GM21515 (cell line): ENCODE measurements around the gene TTC29.
A peak's percentile ranks its signal among the peaks of the same experiment; 100 is the strongest.

Experiments
- ATAC-seq: cut with Tn5 transposase; IDR thresholded peaks from one replicate; pipeline ENCODE4 v1.9.1; 2021; ENCODE audit not compliant: unreplicated experiment

The TTC29 gene, protein sequence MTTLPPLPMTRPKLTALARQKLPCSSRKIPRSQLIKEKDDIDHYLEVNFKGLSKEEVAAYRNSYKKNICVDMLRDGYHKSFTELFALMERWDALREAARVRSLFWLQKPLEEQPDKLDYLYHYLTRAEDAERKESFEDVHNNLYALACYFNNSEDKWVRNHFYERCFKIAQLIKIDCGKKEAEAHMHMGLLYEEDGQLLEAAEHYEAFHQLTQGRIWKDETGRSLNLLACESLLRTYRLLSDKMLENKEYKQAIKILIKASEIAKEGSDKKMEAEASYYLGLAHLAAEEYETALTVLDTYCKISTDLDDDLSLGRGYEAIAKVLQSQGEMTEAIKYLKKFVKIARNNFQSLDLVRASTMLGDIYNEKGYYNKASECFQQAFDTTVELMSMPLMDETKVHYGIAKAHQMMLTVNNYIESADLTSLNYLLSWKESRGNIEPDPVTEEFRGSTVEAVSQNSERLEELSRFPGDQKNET

GRCh38 chr4:146945556-146946374 lies at the start of gene TTC29:
Gene TTC29 (minus strand): TSS chr4:146945864. CDS start chr4:146939895, 5,969 bp downstream.
- peak; percentile 100 for ATAC-seq

- no peak for ATAC-seq
These were observed 36.0 kb upstream of the TTC29 start for GRCh38 chr4:146981651-146982050.

DNA sequence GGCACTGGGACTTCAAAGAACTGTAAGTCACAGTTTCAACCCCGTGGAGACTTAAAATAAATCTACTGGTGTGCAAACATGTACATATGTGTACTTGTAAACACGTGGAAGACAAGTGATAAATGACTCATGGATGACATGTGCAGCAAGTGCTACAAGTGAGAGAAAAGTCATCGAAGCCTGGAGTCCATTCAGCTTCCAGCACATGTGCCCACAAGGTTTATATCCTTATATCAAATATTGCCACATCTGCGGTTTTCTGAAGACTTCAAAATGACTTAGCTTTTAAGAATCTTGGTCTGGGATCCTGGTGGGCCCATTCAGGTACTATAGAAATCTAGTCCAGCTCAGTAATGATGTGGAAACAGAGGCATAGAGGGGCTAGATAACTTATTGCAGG lies 33.0 kb upstream of the TTC29 start:
- ATAC-seq, result no peak

DNA sequence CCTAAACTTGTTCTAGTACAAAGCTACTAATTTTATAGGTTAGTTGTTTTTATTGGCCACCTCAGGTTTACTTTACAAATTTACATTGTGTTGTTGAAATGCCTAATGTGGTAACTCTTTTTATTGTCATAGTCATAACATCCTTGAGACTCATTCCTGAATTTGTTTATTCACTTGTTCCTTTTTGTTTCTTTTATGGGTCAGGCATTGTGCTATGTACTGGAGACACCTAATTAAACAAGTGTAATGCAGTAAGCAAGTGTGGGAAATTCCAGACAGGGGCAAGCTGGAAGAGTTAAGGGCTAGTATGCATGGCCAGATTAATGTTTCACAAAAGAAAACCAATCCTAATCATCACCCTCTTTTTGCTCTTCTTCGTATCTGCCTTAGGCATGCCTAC lies 30.5 kb upstream of the TTC29 start:
- no peak for ATAC-seq

DNA sequence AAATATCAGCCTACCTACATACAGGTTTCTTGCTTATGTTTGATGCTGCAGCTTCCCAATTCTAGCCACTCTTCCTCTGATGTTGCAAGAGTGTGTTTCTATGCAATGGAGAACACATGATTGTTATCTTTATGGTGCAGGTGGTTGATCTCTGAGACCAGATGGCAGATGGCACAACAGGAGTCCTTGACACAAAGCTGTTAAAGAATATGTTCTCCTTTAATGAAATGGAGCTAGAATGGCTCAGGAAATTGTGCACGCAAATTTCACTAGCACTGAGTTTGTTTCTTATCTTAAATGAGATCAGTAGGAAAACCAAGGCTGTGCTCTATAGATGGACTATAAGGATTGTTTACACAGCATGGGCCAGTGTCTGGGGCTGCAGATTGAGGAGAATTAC lies 29.9 kb upstream of the TTC29 start:
- no peak for ATAC-seq

DNA sequence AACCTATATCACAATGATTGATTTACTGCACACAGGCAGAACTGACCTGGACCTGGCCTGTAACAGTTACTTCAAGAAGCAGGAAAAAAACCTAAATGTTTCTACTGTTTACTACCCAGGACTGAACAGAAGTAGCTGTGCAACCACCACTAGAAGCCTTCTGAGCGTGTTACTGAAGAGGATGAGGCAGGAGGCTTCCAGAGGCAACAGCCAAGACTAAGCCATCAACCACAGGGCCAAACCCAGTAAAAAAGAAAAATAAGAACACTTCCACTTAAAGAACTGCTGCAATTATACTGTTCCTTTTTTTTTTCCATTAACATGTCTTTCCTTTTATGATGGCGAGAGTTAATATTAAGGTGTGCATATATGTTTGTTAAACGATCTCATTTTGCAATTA lies 29.4 kb upstream of the TTC29 start:
- no peak for ATAC-seq

DNA sequence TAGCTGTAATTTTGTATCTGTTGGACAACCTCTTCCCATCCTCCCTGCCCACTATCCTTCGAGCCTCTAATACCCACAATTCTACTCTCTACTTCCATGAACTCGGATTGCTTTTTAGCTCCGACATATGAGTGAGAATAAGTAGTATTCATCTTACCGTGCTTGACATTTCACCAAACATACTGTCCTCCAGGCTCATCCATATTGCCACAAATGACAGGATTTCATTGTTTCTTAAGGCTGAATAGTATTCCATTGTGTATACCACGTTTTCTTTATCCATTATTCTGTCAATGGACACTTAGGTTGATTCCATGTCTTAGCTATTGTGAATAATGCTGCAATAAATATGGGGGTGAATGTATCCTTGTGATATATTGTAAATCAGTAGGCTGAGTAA lies 26.4 kb upstream of the TTC29 start:
- ATAC-seq, result no peak

DNA sequence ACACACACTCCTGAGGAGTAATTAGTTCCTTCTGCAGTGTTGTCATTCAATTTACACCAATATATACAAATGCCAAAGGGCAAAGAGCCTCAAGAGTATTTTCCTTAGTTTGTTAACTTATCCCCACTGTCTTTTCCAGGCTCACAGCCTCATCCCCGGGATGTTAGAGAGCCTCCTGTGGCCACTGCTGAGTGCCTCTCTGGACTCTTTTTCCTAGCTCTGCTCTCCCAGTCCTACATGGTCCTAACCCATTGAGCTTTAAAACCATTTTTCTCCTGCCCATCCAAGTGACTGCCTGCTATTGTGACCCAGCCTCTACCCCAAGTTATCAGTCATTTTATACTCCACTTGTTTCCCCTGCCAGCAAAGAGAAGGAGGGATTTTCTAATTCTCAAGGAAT lies 23.5 kb upstream of the TTC29 start:
- no peak for ATAC-seq

GRCh38 chr4:146960634-146961033 lies 15.0 kb upstream of the TTC29 start:
- no peak for ATAC-seq

- no peak for ATAC-seq
These were observed 14.0 kb upstream of the TTC29 start for GRCh38 chr4:146959692-146960091.

DNA sequence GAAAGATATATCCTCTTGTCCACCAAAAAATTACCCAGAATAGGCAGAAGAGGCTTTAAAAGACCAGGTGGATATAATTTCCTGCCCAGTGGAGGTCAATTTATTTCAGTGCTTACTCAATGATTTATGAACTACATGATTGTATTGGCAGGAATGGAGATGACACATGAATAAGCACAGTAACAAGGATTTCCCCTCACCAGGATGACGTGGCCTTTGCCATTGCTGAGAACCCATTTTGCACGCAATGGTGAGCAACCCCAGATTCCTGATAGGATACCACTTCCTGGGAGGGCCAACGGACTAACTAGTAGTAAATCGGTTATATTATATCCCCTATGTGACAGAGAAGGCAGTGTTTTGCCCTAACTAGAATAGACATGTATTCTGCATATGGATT lies 11.6 kb upstream of the TTC29 start:
- ATAC-seq, result no peak

DNA sequence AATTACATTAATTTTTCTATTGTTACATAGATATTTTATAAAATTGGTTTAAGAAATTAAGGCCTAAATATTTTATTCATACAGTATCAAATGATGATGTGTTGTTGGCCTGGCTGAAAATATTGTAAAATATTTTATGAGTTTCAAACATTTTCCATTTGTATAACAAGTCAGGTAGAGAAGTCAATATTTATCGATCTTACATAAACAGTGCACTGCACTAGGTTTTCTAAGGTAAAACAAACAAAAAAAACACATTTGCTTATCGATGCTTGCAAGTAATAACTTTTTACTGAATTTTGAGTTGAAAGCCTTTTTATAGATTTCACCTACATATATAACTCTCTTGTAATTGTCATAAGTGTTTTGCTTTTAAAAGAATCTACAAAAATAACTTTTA lies 7.2 kb upstream of the TTC29 start:
- ATAC-seq, result no peak

DNA sequence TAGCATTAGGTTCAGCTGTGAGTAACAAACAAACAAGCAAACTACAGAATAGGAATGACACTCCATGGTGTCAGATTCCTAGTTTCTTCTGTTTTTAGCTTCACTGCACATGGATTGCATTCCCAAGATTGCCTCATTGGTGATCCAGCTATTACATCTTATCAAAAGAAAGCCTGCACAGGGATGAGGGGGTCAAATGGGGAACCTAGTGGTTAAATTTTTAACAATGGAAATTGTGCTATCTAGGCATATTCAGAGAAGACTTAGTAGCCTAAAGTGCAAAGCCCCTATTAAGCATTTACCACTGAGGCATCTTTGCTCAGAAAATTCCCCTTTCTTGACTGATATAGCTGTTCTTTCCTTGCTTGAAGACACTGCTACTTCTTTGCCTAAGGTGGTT lies 3.9 kb upstream of the TTC29 start:
- no peak for ATAC-seq

- ATAC-seq, result no peak
These were observed 1.8 kb downstream of the TTC29 start for GRCh38 chr4:146943691-146944375.

DNA sequence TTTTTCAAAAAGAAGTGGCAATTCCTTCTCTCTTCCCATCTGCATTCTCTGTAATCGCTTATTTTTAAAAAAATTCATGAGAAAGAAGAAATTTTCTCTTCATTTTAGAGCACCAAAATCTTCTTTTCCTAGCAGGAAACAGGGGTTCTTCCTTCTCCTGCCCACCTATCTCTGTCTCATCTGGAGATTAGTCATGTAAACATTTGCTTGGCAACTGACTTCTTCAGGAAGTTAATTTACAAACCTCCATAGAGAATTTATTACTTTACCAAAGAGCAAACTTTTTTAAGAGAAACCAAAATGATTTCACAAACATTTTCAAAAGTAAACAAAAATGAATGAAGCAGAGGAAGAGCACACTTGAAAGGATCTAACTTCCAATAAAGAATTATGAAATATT lies 13.5 kb downstream of the TTC29 start:
- ATAC-seq, result no peak

DNA sequence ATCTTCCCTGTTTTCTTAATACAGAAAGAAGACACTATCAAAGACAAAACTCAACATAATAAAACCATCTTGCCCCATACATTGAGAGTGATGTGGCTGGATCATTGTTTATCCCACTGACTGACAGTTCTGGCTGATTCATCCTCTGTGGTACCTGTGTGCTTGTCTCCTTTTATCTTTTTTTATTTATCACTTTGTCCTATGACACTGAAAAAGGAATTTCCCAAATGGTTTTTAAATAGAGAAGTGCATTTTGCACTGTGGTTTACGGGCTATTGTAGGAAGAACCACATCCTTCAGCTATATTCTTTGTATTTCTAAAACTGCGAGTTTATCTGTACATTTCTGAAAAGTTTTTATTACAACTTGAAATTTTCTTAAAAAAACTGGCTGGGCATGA lies 15.0 kb downstream of the TTC29 start:
- no peak for ATAC-seq

- no peak for ATAC-seq
These were observed 18.0 kb downstream of the TTC29 start for GRCh38 chr4:146927695-146928094.

- ATAC-seq, result no peak
These were observed 29.1 kb downstream of the TTC29 start for GRCh38 chr4:146916479-146917076.

GRCh38 chr4:146915132-146915531 lies 30.5 kb downstream of the TTC29 start:
- no peak for ATAC-seq

GRCh38 chr4:146900295-146900694 lies 45.4 kb downstream of the TTC29 start:
- ATAC-seq, result no peak

DNA sequence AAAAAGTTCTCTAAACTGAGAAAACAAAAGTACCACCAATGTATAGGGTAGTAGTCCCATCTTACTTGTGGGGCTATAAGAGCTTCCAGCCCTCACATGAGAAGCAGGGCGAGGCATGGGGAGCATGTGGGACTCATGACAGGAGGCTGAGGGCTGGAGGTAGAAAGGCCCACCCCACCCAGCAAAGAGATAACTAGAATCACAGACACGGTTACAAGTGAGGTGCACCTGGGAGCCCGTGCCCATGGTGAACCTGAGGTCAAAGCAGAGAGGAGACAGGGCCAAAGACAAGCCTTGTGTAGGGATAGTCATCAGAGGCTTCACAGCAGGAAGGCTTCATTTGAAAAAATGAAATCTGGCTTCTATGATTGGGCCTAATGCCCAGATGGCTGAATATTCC lies 55.4 kb downstream of the TTC29 start:
- ATAC-seq, result no peak
